Measurements from ENCODE around the gene SPATA6L. TPM values are rescaled to one million over a fixed set of nuclear protein-coding genes. Genes with fewer than 3 reads are reported as not detected.
"Not testable (repeated sequence)": the region's sequence is repeated elsewhere in the genome, so short reads cannot be mapped to it uniquely, and the experiment has no call there.

The SPATA6L gene
- total RNA-seq, 1 donor from 2014 or later, result 0.59 TPM

DNA sequence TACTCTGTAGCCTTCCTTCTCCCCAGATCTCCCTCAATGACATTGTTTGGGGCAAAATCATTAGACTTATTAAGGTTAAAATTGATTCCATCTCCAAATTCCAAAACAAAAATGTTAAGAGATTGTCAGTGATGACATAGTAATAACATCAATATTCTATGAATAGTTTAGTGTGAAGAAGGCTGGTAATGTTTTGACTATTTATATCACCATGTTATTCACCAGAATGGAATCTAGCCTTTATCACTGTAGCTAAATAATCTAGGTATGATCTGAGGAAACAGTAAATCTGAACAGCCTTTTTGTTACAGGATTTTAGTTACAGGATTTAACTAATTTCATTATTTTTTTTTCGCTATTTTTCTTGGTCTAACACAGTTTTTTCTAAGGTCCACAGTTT lies 5.1 kb downstream of the SPATA6L start:
- peak overlapping the region; percentile 85 for H3K4me3 Mint-ChIP-seq (ENCODE audit: unreplicated experiment)
- H3K27me3 Mint-ChIP-seq (ENCODE audit: unreplicated experiment), result peaks cover 4% of the 10 kb centered on the region
- no peak overlapping the region for H3K27ac Mint-ChIP-seq (ENCODE audit: unreplicated experiment)
- H3K36me3 Mint-ChIP-seq (ENCODE audit: unreplicated experiment), result no peaks in the 10 kb centered on the region
- TF ChIP-seq CTCF (IDR thresholded peaks at IDR 0.05; ENCODE audit: partially characterized antibody, unreplicated experiment), result no peak
- no peak for DNase-seq
- H3K9me3 Mint-ChIP-seq (ENCODE audit: unreplicated experiment), result peaks cover 6% of the 10 kb centered on the region
- H3K4me1 Mint-ChIP-seq (ENCODE audit: low read depth, unreplicated experiment), result peaks cover 19% of the 10 kb centered on the region

- not testable (repeated sequence) for DNase-seq; H3K9me3 Mint-ChIP-seq (ENCODE audit: unreplicated experiment); H3K27me3 Mint-ChIP-seq (ENCODE audit: unreplicated experiment); H3K27ac Mint-ChIP-seq (ENCODE audit: unreplicated experiment); H3K4me3 Mint-ChIP-seq (ENCODE audit: unreplicated experiment); H3K36me3 Mint-ChIP-seq (ENCODE audit: unreplicated experiment)
- H3K4me1 Mint-ChIP-seq (ENCODE audit: low read depth, unreplicated experiment), result peaks cover 14% of the 10 kb centered on the region
Observed at GRCh38 chr9:4660665-4661064, 5.6 kb downstream of the SPATA6L start.

DNA sequence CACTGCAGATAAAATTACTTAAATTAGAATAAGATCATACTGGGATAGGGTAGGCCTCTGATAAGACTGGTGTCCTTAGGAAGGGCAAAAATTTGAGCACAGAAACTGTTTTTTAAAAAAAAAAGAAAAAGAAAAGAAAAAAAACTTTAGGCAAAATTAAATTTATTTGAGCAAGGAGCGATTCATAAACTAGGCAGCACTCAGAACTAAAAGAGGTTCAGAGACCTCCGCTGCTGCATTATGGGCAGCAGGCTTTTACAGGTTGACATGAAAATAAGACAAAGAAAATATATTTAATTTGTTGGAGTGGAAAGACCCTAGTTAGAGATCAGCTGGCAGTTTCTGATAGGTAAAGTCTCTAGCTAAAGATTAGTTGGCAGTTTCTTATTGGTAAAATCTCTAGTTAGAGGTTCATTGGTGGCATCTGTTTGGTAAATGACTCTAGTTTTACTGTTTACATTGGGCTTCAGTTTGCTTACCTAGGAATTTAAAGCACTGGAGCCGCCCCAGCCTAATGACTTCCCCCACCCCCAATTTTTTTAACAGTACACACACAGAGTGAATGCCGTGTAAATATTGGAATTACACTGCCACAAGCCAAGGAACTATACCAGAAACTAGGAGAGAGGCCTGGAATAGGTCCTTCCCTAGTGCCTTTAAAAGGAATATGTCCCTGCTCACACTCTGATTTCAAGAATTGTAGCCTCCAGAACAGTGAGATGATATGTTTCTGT lies 8.7 kb downstream of the SPATA6L start:
- peaks cover 2% of the 10 kb centered on the region for H3K4me1 Mint-ChIP-seq (ENCODE audit: low read depth, unreplicated experiment)

DNA sequence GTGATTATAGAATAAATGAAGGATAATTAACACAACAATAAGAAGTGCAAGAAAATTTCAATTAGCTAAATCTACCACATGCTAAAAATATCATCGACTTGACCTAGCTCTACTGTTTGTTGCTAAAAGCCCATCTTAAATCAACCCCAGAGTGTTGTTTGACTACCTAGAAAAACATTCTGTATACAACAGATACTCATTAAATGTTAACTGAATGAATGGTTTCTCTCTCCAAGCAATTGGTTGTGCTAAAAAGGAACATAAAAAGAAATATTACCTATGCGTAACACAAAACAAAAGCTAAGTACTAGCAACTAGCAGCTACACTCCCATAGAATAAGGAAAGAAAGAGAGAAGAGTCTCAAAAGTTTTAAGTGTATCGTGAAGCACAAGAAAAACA lies 9.7 kb downstream of the SPATA6L start:
- no peak overlapping the region for H3K4me3 Mint-ChIP-seq (ENCODE audit: unreplicated experiment)
- TF ChIP-seq CTCF (IDR thresholded peaks at IDR 0.05; ENCODE audit: partially characterized antibody, unreplicated experiment), result no peak
- H3K9me3 Mint-ChIP-seq (ENCODE audit: unreplicated experiment), result no peaks in the 10 kb centered on the region
- H3K27me3 Mint-ChIP-seq (ENCODE audit: unreplicated experiment), result no peaks in the 10 kb centered on the region
- no peak for DNase-seq
- no peaks in the 10 kb centered on the region for H3K36me3 Mint-ChIP-seq (ENCODE audit: unreplicated experiment)
- H3K27ac Mint-ChIP-seq (ENCODE audit: unreplicated experiment), result no peak overlapping the region
- no peaks in the 10 kb centered on the region for H3K4me1 Mint-ChIP-seq (ENCODE audit: low read depth, unreplicated experiment)

More for the DNA sequence above, 8.7 kb downstream of the SPATA6L start:
- no peak for TF ChIP-seq CTCF (IDR thresholded peaks at IDR 0.05; ENCODE audit: partially characterized antibody, unreplicated experiment)
- Mint-ChIP-seq H3K36me3 (ENCODE audit: unreplicated experiment) (no peaks in the 10 kb centered on the region), H3K9me3 (ENCODE audit: unreplicated experiment) (peaks cover 4% of the 10 kb centered on the region), H3K4me3 (ENCODE audit: unreplicated experiment) (no peak overlapping the region), H3K27ac (ENCODE audit: unreplicated experiment) (no peak overlapping the region), H3K27me3 (ENCODE audit: unreplicated experiment) (peaks cover 2% of the 10 kb centered on the region)
- DNase-seq, result no peak

- DNase-seq; H3K9me3 Mint-ChIP-seq (ENCODE audit: unreplicated experiment); H3K4me1 Mint-ChIP-seq (ENCODE audit: low read depth, unreplicated experiment); H3K27ac Mint-ChIP-seq (ENCODE audit: unreplicated experiment); H3K27me3 Mint-ChIP-seq (ENCODE audit: unreplicated experiment); H3K36me3 Mint-ChIP-seq (ENCODE audit: unreplicated experiment); H3K4me3 Mint-ChIP-seq (ENCODE audit: unreplicated experiment): not testable (repeated sequence)
Observed at GRCh38 chr9:4656196-4656595, 10.1 kb downstream of the SPATA6L start.

DNA sequence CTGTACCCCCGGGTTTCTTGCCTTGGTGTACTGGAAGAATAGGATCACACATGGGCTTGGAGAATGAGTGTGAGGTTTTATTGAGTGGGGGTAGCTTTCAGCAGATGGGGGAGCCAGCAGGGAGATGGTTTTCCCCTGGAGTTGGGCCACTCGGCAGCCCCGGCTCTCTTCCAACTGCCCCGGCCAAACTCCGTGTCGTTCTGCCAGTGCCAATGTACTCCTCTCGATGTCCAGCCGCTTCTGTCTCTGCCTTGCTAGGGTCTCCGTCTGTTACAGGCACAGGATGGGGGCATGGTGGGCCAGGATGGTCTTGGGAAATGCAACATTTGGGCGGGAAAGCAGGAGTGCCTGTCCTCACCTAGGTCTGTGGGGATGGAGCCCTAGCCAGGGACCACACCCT lies 11.7 kb downstream of the SPATA6L start:
- H3K4me3 Mint-ChIP-seq (ENCODE audit: unreplicated experiment), result no peak overlapping the region
- no peaks in the 10 kb centered on the region for H3K4me1 Mint-ChIP-seq (ENCODE audit: low read depth, unreplicated experiment)
- H3K36me3 Mint-ChIP-seq (ENCODE audit: unreplicated experiment), result no peaks in the 10 kb centered on the region
- no peak for DNase-seq
- H3K9me3 Mint-ChIP-seq (ENCODE audit: unreplicated experiment), result no peaks in the 10 kb centered on the region
- no peak for TF ChIP-seq CTCF (IDR thresholded peaks at IDR 0.05; ENCODE audit: partially characterized antibody, unreplicated experiment)
- no peaks in the 10 kb centered on the region for H3K27me3 Mint-ChIP-seq (ENCODE audit: unreplicated experiment)
- H3K27ac Mint-ChIP-seq (ENCODE audit: unreplicated experiment), result no peak overlapping the region
